ENCODE results near the gene CCDC112. TPM values are rescaled to one million over a fixed set of nuclear protein-coding genes. Genes with fewer than 3 reads are reported as not detected.

Gene CCDC112
- total and polyA plus RNA-seq, 2 of the 13 experiments (the other 11 are each of a cell fraction or from before 2014, with no cell fraction given): 1.1 to 2.8 TPM

- TF ChIP-seq POLR2AphosphoS2 (IDR thresholded peaks at IDR 0.05; ENCODE audit: low read depth, low read length): no peak
- no peak for TF ChIP-seq DMAP1 (CRISPR knock-in tag; IDR thresholded peaks at IDR 0.05)
These were observed 5.1 kb downstream of the CCDC112 start (continued) for GRCh38 chr5:115291397-115291796.

GRCh38 chr5:115289104-115289503, 7.3 kb downstream of the CCDC112 start:
- Histone ChIP-seq H3K4me1 (ENCODE audit: insufficient read depth, low read length) (no peaks in the 10 kb centered on the region), H3K36me3 (replicated peaks in 1 of 2; ENCODE audit: control insufficient read depth in 1 of 2, insufficient read depth in 2 of 2, low read length in 2 of 2) (no peaks in the 10 kb centered on the region), H3K27me3 (ENCODE audit: control insufficient read depth in 1 of 2, insufficient read depth in 2 of 2, low read length in 2 of 2) (no peaks in the 10 kb centered on the region), H2AFZ (ENCODE audit: low read length) (no peak overlapping the region), H3K9ac (ENCODE audit: insufficient read depth, low read depth, low read length) (no peak overlapping the region), H3K9me3 (ENCODE audit: low read length) (no peaks in the 10 kb centered on the region), H3K27ac (ENCODE audit: extremely low read length, insufficient read depth, low read length) (no peak overlapping the region), H3K4me3 (replicated peaks in 1 of 3; ENCODE audit: insufficient read depth in 1 of 3, low read depth in 2 of 3, low read length in 3 of 3) (no peak overlapping the region), H4K20me1 (ENCODE audit: insufficient read depth, low read length) (no peaks in the 10 kb centered on the region), H3K79me2 (ENCODE audit: insufficient read depth, low read length) (no peaks in the 10 kb centered on the region), H3K4me2 (ENCODE audit: low read depth, low read length) (no peak overlapping the region)
- DNase-seq (ENCODE audit: low spot score): no peak
- TF ChIP-seq IRF9 (CRISPR knock-in tag; IDR thresholded peaks at IDR 0.05; ENCODE audit: borderline replicate concordance): no peak
- TF ChIP-seq HMG20A (CRISPR knock-in tag; IDR thresholded peaks at IDR 0.05; ENCODE audit: borderline replicate concordance): no peak
- TF ChIP-seq LBX2 (CRISPR knock-in tag; IDR thresholded peaks at IDR 0.05; ENCODE audit: borderline replicate concordance): no peak
- no peak for TF ChIP-seq RBM39 (IDR thresholded peaks at IDR 0.05; ENCODE audit: low read depth, low read length, poor library complexity, severe bottlenecking)
- no peak for TF ChIP-seq ZNF121 (CRISPR knock-in tag; IDR thresholded peaks at IDR 0.05)
- TF ChIP-seq GPBP1L1 (CRISPR knock-in tag; IDR thresholded peaks at IDR 0.05): no peak
- TF ChIP-seq ZNF710 (CRISPR knock-in tag; IDR thresholded peaks at IDR 0.05; ENCODE audit: borderline replicate concordance): no peak
- TF ChIP-seq ZNF530 (CRISPR knock-in tag; IDR thresholded peaks at IDR 0.05; ENCODE audit: low read depth): no peak
- no peak for TF ChIP-seq MTA1 (CRISPR knock-in tag; IDR thresholded peaks at IDR 0.05; ENCODE audit: borderline replicate concordance)
- no peak for TF ChIP-seq ZNF589 (CRISPR knock-in tag; conservative IDR thresholded peaks at IDR 0.05)
- no peak for TF ChIP-seq MEIS2 (CRISPR knock-in tag; IDR thresholded peaks at IDR 0.05)
- TF ChIP-seq TAF1 (CRISPR knock-in tag; IDR thresholded peaks at IDR 0.05): no peak
- no peak for TF ChIP-seq ZNF747 (CRISPR knock-in tag; IDR thresholded peaks at IDR 0.05; ENCODE audit: borderline replicate concordance)
- no peak for TF ChIP-seq NCOA2 (CRISPR knock-in tag; IDR thresholded peaks at IDR 0.05)
- TF ChIP-seq ZNF766 (CRISPR knock-in tag; IDR thresholded peaks at IDR 0.05; ENCODE audit: borderline replicate concordance): no peak
- TF ChIP-seq ZKSCAN8 (CRISPR knock-in tag; IDR thresholded peaks at IDR 0.05; ENCODE audit: borderline replicate concordance): no peak
- WGBS (ENCODE audit: low lambda C conversion rate): 84% methylated on average over 4 of the region's 4 CpGs
- no TSS peak for BruUV-seq (replicated peaks)
- no peak for FAIRE-seq
- intact Hi-C loops (cut with micrococcal nuclease; ENCODE audit: unreplicated experiment) (no loop called here), in situ Hi-C loops (cut with HindIII; ENCODE audit: extremely low pct_ligation_motif_present, low pct_unique_long_range_greater_than_20kb) (no loop called here)
- ChIA-PET POLR2A (no interaction called here), CTCF (ENCODE audit: low intra/inter-chr PET ratio, low total read pairs) (no interaction called here)
- no peak for ATAC-seq
